Subcutaneous abdominal adipose tissue (tissue), 5 donors: ENCODE data around the gene RBMS1.

Source experiments
- H3K27ac ChIP-seq: one replicate; pipeline ENCODE4 v1.7.0; 2013; ENCODE audit warnings: low read depth, mild to moderate bottlenecking, inconsistent platforms, low read length, moderate library complexity
- H3K27me3 ChIP-seq, 5 donors: one replicate each; pipeline ENCODE4 v1.7.0; 2013; ENCODE audit warnings: low read length in 5 of 5, inconsistent platforms in 1 of 5; ENCODE audit not compliant: control insufficient read depth in 5 of 5, insufficient read depth in 4 of 5
- H3K36me3 ChIP-seq, 5 donors: one replicate each; pipeline ENCODE4 v1.7.0; 2013; ENCODE audit warnings: low read length in 5 of 5; ENCODE audit not compliant: control insufficient read depth in 5 of 5, insufficient read depth in 5 of 5
- H3K4me1 ChIP-seq, 5 donors: one replicate each; pipeline ENCODE4 v1.7.0; 2013; ENCODE audit warnings: low read length in 5 of 5, mild to moderate bottlenecking in 3 of 5, moderate library complexity in 1 of 5; ENCODE audit not compliant: control insufficient read depth in 5 of 5, insufficient read depth in 5 of 5
- H3K4me3 ChIP-seq, 5 donors: one replicate each; pipeline ENCODE4 v1.7.0; 2013; ENCODE audit warnings: low read length in 5 of 5, low read depth in 1 of 5
- H3K9ac ChIP-seq, 5 donors: one replicate each; pipeline ENCODE4 v1.7.0; 2013; ENCODE audit warnings: low read length in 5 of 5, mild to moderate bottlenecking in 4 of 5, moderate library complexity in 3 of 5
- H3K9me3 ChIP-seq, 5 donors: one replicate each; pipeline ENCODE4 v1.7.0; 2013; ENCODE audit warnings: low read length in 5 of 5; ENCODE audit not compliant: control insufficient read depth in 5 of 5
- donor health status: healthy.
- donor health status: healthy.
- donor health status: healthy.
- donor health status: healthy.
- donor health status: healthy.

RBMS1 gene

GRCh38 chr2:160232905-160233475 lies 260.6 kb downstream of the RBMS1 start:
- no peak overlapping the region for H3K27ac ChIP-seq
- H3K4me3 ChIP-seq = no peak overlapping the region
- H3K27me3 ChIP-seq = no peaks in the 10 kb centered on the region
- no peaks in the 10 kb centered on the region for H3K36me3 ChIP-seq
- H3K9ac ChIP-seq = no peak overlapping the region
- H3K9me3 ChIP-seq = no peaks in the 10 kb centered on the region
- no peaks in the 10 kb centered on the region for H3K4me1 ChIP-seq

- H3K36me3 ChIP-seq = no peaks in the 10 kb centered on the region
- H3K9ac ChIP-seq = no peak overlapping the region
- no peak overlapping the region for H3K27ac ChIP-seq
- no peaks in the 10 kb centered on the region for H3K4me1 ChIP-seq
- no peaks in the 10 kb centered on the region for H3K27me3 ChIP-seq
- H3K4me3 ChIP-seq = no peak overlapping the region
- no peaks in the 10 kb centered on the region for H3K9me3 ChIP-seq
Measured at GRCh38 chr2:160229591-160229990, 264.0 kb downstream of the RBMS1 start.

- Histone ChIP-seq H3K9ac (no peak overlapping the region), H3K4me1 (no peaks in the 10 kb centered on the region), H3K27me3 (no peaks in the 10 kb centered on the region), H3K36me3 (no peaks in the 10 kb centered on the region), H3K4me3 (no peak overlapping the region), H3K27ac (no peak overlapping the region), H3K9me3 (no peaks in the 10 kb centered on the region)
Measured at GRCh38 chr2:160228141-160228917, 265.3 kb downstream of the RBMS1 start.

GRCh38 chr2:160227293-160227915 lies 266.2 kb downstream of the RBMS1 start:
- H3K4me1 ChIP-seq = peaks cover 0 to under 1% (median 0%) of the 10 kb centered on the region in 5 donors

GRCh38 chr2:160226367-160226766 lies 267.2 kb downstream of the RBMS1 start:
- H3K9ac ChIP-seq = no peak overlapping the region
- no peaks in the 10 kb centered on the region for H3K9me3 ChIP-seq
- no peaks in the 10 kb centered on the region for H3K27me3 ChIP-seq
- H3K27ac ChIP-seq = no peak overlapping the region
- H3K4me3 ChIP-seq = no peak overlapping the region
- H3K4me1 ChIP-seq = peaks cover 6 to 10% (median 7%) of the 10 kb centered on the region in 5 donors
- no peaks in the 10 kb centered on the region for H3K36me3 ChIP-seq

More at GRCh38 chr2:160227293-160227915, 266.2 kb downstream of the RBMS1 start:
- Histone ChIP-seq H3K27ac (no peak overlapping the region), H3K4me3 (no peak overlapping the region), H3K9ac (no peak overlapping the region), H3K27me3 (no peaks in the 10 kb centered on the region), H3K36me3 (no peaks in the 10 kb centered on the region), H3K9me3 (no peaks in the 10 kb centered on the region)

GRCh38 chr2:160225722-160226121 lies 267.9 kb downstream of the RBMS1 start:
- no peaks in the 10 kb centered on the region for H3K36me3 ChIP-seq
- no peak overlapping the region for H3K27ac ChIP-seq
- H3K27me3 ChIP-seq = no peaks in the 10 kb centered on the region
- H3K4me1 ChIP-seq = peaks cover 6 to 17% (median 12%) of the 10 kb centered on the region in 5 donors
- H3K9ac ChIP-seq = no peak overlapping the region
- no peak overlapping the region for H3K4me3 ChIP-seq
- no peaks in the 10 kb centered on the region for H3K9me3 ChIP-seq

GRCh38 chr2:160224507-160224906 lies 269.1 kb downstream of the RBMS1 start:
- Histone ChIP-seq H3K27me3 (no peaks in the 10 kb centered on the region), H3K36me3 (no peaks in the 10 kb centered on the region), H3K4me1 (peaks cover 6 to 21% (median 15%) of the 10 kb centered on the region in 5 donors), H3K9me3 (no peaks in the 10 kb centered on the region), H3K9ac (no peak overlapping the region), H3K4me3 (no peak overlapping the region), H3K27ac (no peak overlapping the region)

GRCh38 chr2:160224060-160224459 lies 269.5 kb downstream of the RBMS1 start:
- no peaks in the 10 kb centered on the region for H3K9me3 ChIP-seq
- peaks cover 6 to 21% (median 15%) of the 10 kb centered on the region in 5 donors for H3K4me1 ChIP-seq
- no peak overlapping the region for H3K9ac ChIP-seq
- no peak overlapping the region for H3K27ac ChIP-seq
- no peak overlapping the region for H3K4me3 ChIP-seq
- no peaks in the 10 kb centered on the region for H3K36me3 ChIP-seq
- H3K27me3 ChIP-seq = no peaks in the 10 kb centered on the region

GRCh38 chr2:160223560-160223959 lies 270.0 kb downstream of the RBMS1 start:
- Histone ChIP-seq H3K4me1 (peaks cover 6 to 21% (median 15%) of the 10 kb centered on the region in 5 donors), H3K27ac (no peak overlapping the region), H3K9me3 (no peaks in the 10 kb centered on the region), H3K9ac (no peak overlapping the region), H3K4me3 (no peak overlapping the region), H3K36me3 (no peaks in the 10 kb centered on the region), H3K27me3 (no peaks in the 10 kb centered on the region)
